ENCODE results near the gene AREL1. TPM values are rescaled to one million over a fixed set of nuclear protein-coding genes. Genes with fewer than 3 reads are reported as not detected.
A peak's percentile ranks its signal among the peaks of the same experiment; 100 is the strongest.

Gene AREL1
- total and polyA plus RNA-seq, 2 donors (not counting 3 experiments of a cell fraction or from before 2014, with no cell fraction given), result 46.4 to 67.2 TPM

GRCh38 chr14:74683406-74683805 lies 29.5 kb downstream of the AREL1 start:
- no peaks in the 10 kb centered on the region for H4K20me1 ChIP-seq (replicated peaks; ENCODE audit: control insufficient read depth, extremely low read depth, insufficient read depth, low read length)
- H3K79me2 ChIP-seq (ENCODE audit: control insufficient read depth, insufficient read depth, low read length), result no peaks in the 10 kb centered on the region
- no peak overlapping the region for H3K4me2 ChIP-seq (ENCODE audit: insufficient read depth, low read length)
- H3K27me3 ChIP-seq (ENCODE audit: control insufficient read depth in 2 of 2, insufficient read depth in 2 of 2, low read length in 2 of 2), result no peaks in the 10 kb centered on the region
- H3K4me1 ChIP-seq (ENCODE audit: control insufficient read depth, extremely low read depth, insufficient read depth, low read length), result peaks cover 6% of the 10 kb centered on the region
- ChIA-PET CTCF (interaction anchor here (1.0 to 2.8 kb wide), 4 partner anchors 23 to 74 kb away, joined by 3 to 10 read pairs (median 5); partner anchors contain the start of gene LTBP2), POLR2A (no interaction called here)
- intact Hi-C loops (cut with micrococcal nuclease), result no loop called here
- BruUV-seq (replicated peaks), result no TSS peak
- dilution Hi-C loops (cut with MboI; ENCODE audit: extremely low pct_ligation_motif_present, low sequenced_read_pairs), result no loop called here
- no peak overlapping the region for H3K9ac ChIP-seq (replicated peaks; ENCODE audit: extremely low read depth, insufficient read depth, low read length)
- H2AFZ ChIP-seq (ENCODE audit: low read depth, low read length), result no peak overlapping the region
- H3K27ac ChIP-seq (ENCODE audit: insufficient read depth, low read depth, low read length), result no peak overlapping the region
- no peaks in the 10 kb centered on the region for H3K9me1 ChIP-seq (replicated peaks; ENCODE audit: control insufficient read depth, extremely low read depth, insufficient read depth, low read length)
- FAIRE-seq, result peak; percentile 18
- TF ChIP-seq POLR2AphosphoS5 (IDR thresholded peaks at IDR 0.05; ENCODE audit: insufficient read depth, low read depth, low read length), result no peak
- TF ChIP-seq MYC (IDR thresholded peaks at IDR 0.05; ENCODE audit: low read depth, low read length), result no peak
- TF ChIP-seq GATA2 (IDR thresholded peaks at IDR 0.05; ENCODE audit: insufficient read depth, insufficient read length, low read depth, low read length), result no peak
- no peak for TF ChIP-seq POLR2A (IDR thresholded peaks at IDR 0.05; ENCODE audit: low read depth, low read length)
- TF ChIP-seq, protein P1, sequence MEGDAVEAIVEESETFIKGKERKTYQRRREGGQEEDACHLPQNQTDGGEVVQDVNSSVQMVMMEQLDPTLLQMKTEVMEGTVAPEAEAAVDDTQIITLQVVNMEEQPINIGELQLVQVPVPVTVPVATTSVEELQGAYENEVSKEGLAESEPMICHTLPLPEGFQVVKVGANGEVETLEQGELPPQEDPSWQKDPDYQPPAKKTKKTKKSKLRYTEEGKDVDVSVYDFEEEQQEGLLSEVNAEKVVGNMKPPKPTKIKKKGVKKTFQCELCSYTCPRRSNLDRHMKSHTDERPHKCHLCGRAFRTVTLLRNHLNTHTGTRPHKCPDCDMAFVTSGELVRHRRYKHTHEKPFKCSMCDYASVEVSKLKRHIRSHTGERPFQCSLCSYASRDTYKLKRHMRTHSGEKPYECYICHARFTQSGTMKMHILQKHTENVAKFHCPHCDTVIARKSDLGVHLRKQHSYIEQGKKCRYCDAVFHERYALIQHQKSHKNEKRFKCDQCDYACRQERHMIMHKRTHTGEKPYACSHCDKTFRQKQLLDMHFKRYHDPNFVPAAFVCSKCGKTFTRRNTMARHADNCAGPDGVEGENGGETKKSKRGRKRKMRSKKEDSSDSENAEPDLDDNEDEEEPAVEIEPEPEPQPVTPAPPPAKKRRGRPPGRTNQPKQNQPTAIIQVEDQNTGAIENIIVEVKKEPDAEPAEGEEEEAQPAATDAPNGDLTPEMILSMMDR (IDR thresholded peaks at IDR 0.05; ENCODE audit: extremely low read depth in 1 of 2, insufficient read depth in 1 of 2, low read depth in 1 of 2, low read length in 2 of 2), result no peak
- no peak for TF ChIP-seq FOS (IDR thresholded peaks at IDR 0.05; ENCODE audit: borderline replicate concordance, insufficient read depth, low read length)
- TF ChIP-seq EZH2 (IDR thresholded peaks at IDR 0.05; ENCODE audit: borderline replicate concordance, low read depth, low read length, severe bottlenecking), result no peak
- TF ChIP-seq JUN (IDR thresholded peaks at IDR 0.05; ENCODE audit: borderline replicate concordance, insufficient read depth, insufficient read length, low read depth), result no peak
- TF ChIP-seq MAX (IDR thresholded peaks at IDR 0.05; ENCODE audit: insufficient read depth, insufficient read length), result no peak
- H3K36me3 ChIP-seq (ENCODE audit: control insufficient read depth in 2 of 2, extremely low read depth in 1 of 2, insufficient read depth in 2 of 2, low read length in 2 of 2), result peaks cover 6 to 10% of the 10 kb centered on the region in 2 experiments
- H3K9me3 ChIP-seq (replicated peaks; ENCODE audit: control insufficient read depth, insufficient read depth, low read length), result no peaks in the 10 kb centered on the region
- peak; percentile 56 for DNase-seq (ENCODE audit: low read depth, low spot score)
- H3K4me3 ChIP-seq (replicated peaks in 1 of 3; ENCODE audit: insufficient read depth in 1 of 3, low read depth in 1 of 3, low read length in 3 of 3), result no peak overlapping the region
